Epithelial cell of proximal tubule (primary cell): ENCODE data around the gene EXD3. TPM values are rescaled to one million over a fixed set of nuclear protein-coding genes. Genes with fewer than 3 reads are reported as not detected.
"Not testable (repeated sequence)": the region's sequence is repeated elsewhere in the genome, so short reads cannot be mapped to it uniquely, and the experiment has no call there.

Source experiments
- DNase-seq: peaks from one replicate; pipeline ENCODE4 v3.0.0-alpha.2; 2011; ENCODE audit warnings: low read depth
- H3K4me3 ChIP-seq: 2 replicates; pipeline ENCODE4 v1.5.1; 2011; ENCODE audit warnings: low read depth, mild to moderate bottlenecking, low read length
- total RNA-seq: library from RNA; depleted of rRNA; stranded (reverse); fragments of >200 nt; gene quantifications from 2 replicates; pipeline ENCODE4 v1.2.3, GENCODE V29; 2015
- TF ChIP-seq, protein P1 (sequence below): conservative IDR thresholded peaks from 2 replicates; pipeline ENCODE4 v1.5.1; 2012; ENCODE audit warnings: low read depth, mild to moderate bottlenecking, low read length

The EXD3 gene
- total RNA-seq, 1 donor from 2014 or later: 29.2 TPM

DNA sequence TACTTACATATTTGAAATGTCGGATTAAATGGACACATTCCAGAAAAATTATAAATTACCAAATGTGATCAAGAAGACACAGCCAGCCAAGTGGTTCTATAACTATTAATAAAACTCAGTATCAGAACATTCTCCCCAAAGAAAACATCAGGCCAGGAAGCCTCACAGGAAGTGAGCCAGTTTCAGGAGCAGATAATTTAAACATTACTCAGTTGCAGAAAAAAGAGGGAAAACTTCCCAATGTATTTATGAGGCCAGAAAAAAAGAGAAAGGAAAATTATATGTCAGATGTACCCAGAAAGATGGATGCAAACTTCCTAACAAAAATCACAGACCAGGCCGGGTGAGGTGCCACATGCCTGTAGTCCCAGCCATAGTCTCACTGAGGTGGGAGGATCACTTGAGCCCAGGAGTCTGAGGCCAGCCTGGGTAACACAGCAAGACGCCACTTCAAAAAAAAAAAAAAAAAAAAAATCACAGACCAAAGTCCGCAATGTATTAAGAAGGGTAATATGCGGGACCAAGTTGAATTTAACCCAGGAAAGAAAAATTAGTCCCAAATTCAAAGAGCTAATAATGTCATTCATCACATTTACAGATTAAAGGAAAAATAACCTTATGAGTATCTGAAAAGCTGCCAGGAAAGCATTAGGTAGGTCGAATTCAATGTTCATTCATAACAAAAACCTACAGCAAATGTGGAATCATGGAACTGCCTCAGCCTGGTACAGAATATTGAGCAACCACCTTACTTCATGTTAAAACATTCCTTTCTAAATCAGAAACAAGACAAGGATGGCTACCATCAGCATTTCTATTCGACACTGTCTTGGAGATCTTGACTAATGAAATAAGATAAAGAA, 83.7 kb downstream of the EXD3 start:
- H3K4me3 ChIP-seq: no peak overlapping the region
- TF ChIP-seq, protein P1, sequence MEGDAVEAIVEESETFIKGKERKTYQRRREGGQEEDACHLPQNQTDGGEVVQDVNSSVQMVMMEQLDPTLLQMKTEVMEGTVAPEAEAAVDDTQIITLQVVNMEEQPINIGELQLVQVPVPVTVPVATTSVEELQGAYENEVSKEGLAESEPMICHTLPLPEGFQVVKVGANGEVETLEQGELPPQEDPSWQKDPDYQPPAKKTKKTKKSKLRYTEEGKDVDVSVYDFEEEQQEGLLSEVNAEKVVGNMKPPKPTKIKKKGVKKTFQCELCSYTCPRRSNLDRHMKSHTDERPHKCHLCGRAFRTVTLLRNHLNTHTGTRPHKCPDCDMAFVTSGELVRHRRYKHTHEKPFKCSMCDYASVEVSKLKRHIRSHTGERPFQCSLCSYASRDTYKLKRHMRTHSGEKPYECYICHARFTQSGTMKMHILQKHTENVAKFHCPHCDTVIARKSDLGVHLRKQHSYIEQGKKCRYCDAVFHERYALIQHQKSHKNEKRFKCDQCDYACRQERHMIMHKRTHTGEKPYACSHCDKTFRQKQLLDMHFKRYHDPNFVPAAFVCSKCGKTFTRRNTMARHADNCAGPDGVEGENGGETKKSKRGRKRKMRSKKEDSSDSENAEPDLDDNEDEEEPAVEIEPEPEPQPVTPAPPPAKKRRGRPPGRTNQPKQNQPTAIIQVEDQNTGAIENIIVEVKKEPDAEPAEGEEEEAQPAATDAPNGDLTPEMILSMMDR: no peak
- no peak for DNase-seq

DNA sequence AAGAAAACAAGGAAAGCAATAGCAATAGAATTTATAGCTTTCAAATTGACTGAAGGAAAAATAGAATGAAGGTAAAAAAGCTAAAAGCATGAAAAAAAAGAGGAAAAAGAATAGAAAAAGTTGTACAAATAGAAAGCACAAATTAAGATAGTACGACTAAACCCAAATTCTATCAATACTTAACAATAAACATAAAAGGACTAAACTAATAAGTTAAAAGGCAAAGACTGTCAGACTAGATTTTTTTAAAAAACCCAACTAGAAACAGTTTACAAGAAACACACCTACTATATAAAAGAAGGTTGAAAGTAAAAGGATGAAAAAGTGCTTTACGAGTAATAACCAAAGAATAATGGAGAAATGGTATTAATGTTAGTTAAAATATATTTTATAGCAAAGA, 86.2 kb downstream of the EXD3 start:
- no peak overlapping the region for H3K4me3 ChIP-seq
- DNase-seq: no peak
- TF ChIP-seq, protein P1: no peak

DNA sequence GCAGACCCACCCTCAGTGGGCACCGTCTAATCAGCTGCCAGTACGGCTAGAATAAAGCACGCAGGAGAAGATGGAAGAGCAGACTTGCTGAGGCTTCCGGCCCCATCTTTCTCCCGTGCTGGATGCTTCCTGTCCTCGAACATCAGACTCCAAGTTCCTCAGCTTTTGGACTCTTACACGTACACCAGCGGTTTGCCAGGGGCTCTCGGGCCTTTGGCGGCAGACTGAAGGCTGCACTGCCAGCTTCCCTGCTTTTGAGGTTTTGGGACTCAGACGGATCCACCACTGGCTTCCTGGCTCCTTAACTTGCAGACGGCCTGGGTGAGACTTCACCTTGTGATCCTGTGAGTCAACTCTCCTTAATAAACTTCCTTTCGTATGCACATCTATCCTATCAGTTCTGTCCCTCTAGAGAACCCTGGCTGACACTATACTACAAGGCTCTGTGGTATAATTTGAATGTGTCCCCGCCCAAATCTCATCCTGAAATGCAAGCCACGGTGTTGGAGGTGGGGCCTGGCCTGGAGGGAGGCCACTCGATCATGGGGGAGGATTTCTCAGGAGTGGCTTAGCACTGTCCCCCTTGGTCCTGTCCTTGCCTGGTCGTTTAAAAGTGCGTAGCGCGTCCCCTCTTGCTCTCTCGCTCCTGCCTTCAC, 89.8 kb downstream of the EXD3 start:
- DNase-seq: no peak
- H3K4me3 ChIP-seq: no peak overlapping the region
- TF ChIP-seq, protein P1: no peak

DNA sequence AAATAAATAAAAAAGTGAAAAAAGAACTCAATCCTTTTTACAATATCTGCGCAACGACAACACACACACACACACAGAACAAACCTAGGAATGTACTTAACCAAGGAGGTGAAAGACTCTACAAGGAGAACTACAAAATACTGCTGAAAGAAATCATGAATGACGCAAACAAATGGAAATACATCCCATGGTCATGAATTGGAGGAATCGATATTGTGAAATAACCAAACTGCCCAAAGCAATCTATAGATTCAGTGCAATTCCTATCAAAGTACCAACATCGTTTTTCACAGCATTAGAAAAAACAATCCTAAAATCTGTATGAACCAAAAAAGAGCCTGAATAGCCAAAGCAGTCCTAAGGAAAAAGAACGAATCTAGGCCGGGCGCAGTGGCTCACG, 91.0 kb downstream of the EXD3 start:
- TF ChIP-seq, protein P1: no peak
- no peak overlapping the region for H3K4me3 ChIP-seq
- DNase-seq: no peak

DNA sequence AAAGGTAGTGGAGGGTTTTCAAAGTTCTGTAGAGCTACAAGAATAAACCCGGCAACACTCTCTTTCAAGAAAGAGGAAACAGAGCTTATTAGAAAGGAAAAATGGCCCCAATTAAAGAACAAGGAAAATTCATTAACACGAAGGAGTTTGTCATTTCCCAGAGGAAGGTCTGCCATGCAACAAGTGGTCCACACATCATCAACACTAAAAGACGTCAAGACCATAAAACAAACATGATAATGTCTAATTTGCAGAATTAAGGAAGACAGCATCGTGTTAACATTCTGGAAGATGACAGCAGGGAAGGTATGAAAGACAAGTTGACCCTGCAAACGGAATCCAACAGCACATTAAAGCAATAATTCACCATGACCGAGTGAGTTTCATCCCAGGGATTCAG, 92.3 kb downstream of the EXD3 start:
- no peak for DNase-seq
- no peak overlapping the region for H3K4me3 ChIP-seq
- TF ChIP-seq, protein P1: no peak

DNA sequence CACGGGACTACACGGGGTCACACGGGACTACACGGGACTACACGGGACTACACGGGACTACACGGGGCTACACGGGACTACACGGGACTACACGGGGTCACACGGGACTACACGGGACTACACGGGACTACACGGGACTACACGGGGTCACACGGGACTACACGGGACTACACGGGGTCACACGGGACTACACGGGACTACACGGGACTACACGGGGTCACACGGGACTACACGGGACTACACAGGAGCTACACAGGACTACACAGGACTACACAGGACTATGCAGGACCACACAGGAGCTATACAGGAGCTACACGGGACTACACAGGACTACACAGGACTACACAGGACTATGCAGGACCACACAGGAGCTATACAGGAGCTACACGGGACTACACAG, 93.4 kb downstream of the EXD3 start:
- H3K4me3 ChIP-seq, DNase-seq: not testable (repeated sequence)

DNA sequence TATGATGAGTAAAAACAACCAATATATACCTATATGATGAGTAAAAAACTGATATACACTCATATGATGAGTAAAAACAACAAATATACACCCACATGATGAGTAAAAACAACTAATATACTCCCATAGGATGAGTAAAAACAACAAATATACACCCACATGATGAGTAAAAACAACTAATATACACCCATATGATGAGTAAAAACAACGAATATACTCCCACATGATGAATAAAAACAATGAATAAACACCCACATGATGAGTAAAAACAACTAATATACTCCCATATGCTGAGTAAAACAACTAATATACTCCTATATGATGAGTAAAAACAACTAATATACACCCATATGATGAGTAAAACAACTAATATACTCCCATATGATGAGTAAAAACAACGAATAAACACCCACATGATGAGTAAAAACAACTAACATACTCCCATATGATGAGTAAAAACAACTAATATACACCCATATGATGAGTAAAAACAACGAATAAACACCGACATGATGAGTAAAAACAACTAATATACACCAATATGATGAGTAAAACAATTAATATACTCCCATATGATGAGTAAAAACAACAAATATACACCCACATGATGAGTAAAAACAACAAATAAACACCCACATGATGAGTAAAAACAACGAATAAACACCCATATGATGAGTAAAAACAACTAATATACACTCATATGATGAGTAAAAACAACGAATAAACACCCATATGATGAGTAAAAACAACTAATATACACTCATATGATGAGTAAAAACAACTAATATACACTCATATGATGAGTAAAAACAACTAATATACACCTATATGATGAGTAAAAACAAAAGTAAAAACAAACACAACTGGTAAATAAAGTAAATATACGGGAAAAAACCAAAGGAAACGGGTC, 95.1 kb downstream of the EXD3 start:
- DNase-seq, H3K4me3 ChIP-seq: not testable (repeated sequence)
